H1 (cell line): Measurements from ENCODE around the gene SFXN1. TPM values are rescaled to one million over a fixed set of nuclear protein-coding genes. Genes with fewer than 3 reads are reported as not detected.
"Not testable (repeated sequence)": the region's sequence is repeated elsewhere in the genome, so short reads cannot be mapped to it uniquely, and the experiment has no call there.

ENCODE experiments used
- CTCF ChIA-PET: fragments of 300-600 bp; sonication (Branson Sonifier 250); formaldehyde crosslinking; loops from one replicate; lab custom pipeline; 2021; ENCODE audit not compliant: partially characterized antibody; lab: Charles Lee
- POLR2A ChIA-PET: fragments of 300-600 bp; sonication (Branson Sonifier 250); formaldehyde crosslinking; loops from one replicate; lab custom pipeline; 2021; ENCODE audit warnings: inconsistent platforms; ENCODE audit not compliant: partially characterized antibody; lab: Charles Lee
- DNase-seq, 2 experiments: peaks; one replicate each; pipeline versions ENCODE4 v3.0.0 to v3.0.0-alpha.2; 2010 to 2022; ENCODE audit warnings: low spot score in 2 of 2, low read depth in 1 of 2, mixed read lengths in 1 of 2
- FAIRE-seq: peaks from 2 replicates; lab custom pipeline; 2011; peaks lifted over from hg19 to GRCh38; lab: Jason Lieb, UNC
- H2AFZ ChIP-seq: 2 replicates; pipeline ENCODE4 v1.8.1; 2012; ENCODE audit warnings: low read length, inconsistent platforms
- H2AK5ac ChIP-seq: 2 replicates; pipeline ENCODE4 v1.6.1; 2013; ENCODE audit warnings: low read depth, low read length
- H2BK120ac ChIP-seq: replicated peaks from 2 replicates; pipeline ENCODE3; 2013; ENCODE audit warnings: low read depth, low read length, inconsistent platforms
- H2BK12ac ChIP-seq: 2 replicates; pipeline ENCODE4 v1.6.1; 2013; ENCODE audit warnings: low read depth, low read length
- H2BK15ac ChIP-seq: 2 replicates; pipeline ENCODE4 v1.6.1; 2013; ENCODE audit warnings: low read length
- H2BK20ac ChIP-seq: 2 replicates; pipeline ENCODE4 v1.6.1; 2013; ENCODE audit warnings: low read length
- H2BK5ac ChIP-seq: 2 replicates; pipeline ENCODE4 v1.6.1; 2013; ENCODE audit warnings: low read depth, low read length
- H3K14ac ChIP-seq: 2 replicates; pipeline ENCODE4 v1.6.1; 2013; ENCODE audit warnings: inconsistent platforms; ENCODE audit not compliant: insufficient read length
- H3K18ac ChIP-seq: 2 replicates; pipeline ENCODE4 v1.6.1; 2013; ENCODE audit warnings: low read length; ENCODE audit errors: extremely low read depth
- H3K23ac ChIP-seq: 2 replicates; pipeline ENCODE4 v1.6.1; 2013; ENCODE audit warnings: inconsistent platforms; ENCODE audit not compliant: insufficient read length
- H3K23me2 ChIP-seq: 2 replicates; pipeline ENCODE4 v1.6.1; 2013; ENCODE audit warnings: low read depth, low read length
- H3K27ac ChIP-seq: 2 replicates; pipeline ENCODE4 v1.6.1; 2011; ENCODE audit warnings: low read depth, low read length, inconsistent platforms
- H3K27me3 ChIP-seq, 4 experiments: replicated peaks in 1 of 4; 1 replicate in 1 of 4; 2 replicates in 3 of 4; pipeline versions ENCODE4 v1.6.1 to v1.8.1; 2011 to 2013; ENCODE audit warnings: low read length in 3 of 4, mild to moderate bottlenecking in 3 of 4, inconsistent platforms in 2 of 4, mixed read lengths in 2 of 4, moderate library complexity in 1 of 4; ENCODE audit not compliant: control insufficient read depth in 3 of 4, insufficient read depth in 3 of 4; ENCODE audit errors: extremely low read depth in 1 of 4
- H3K36me3 ChIP-seq, 4 experiments: 2 replicates each; pipeline versions ENCODE4 v1.6.1 to v1.8.1; 2011 to 2013; ENCODE audit warnings: mild to moderate bottlenecking in 4 of 4, low read length in 3 of 4, moderate library complexity in 2 of 4, control low read depth in 1 of 4, inconsistent platforms in 1 of 4; ENCODE audit not compliant: insufficient read depth in 4 of 4, control insufficient read depth in 2 of 4
- H3K4ac ChIP-seq: replicated peaks from 2 replicates; pipeline ENCODE3; 2013; ENCODE audit warnings: low read length, low read depth, mixed read lengths, inconsistent platforms; ENCODE audit not compliant: insufficient read length
- H3K4me1 ChIP-seq, 4 experiments: replicated peaks in 1 of 4; 1 replicate in 1 of 4; 2 replicates in 3 of 4; pipeline versions ENCODE4 v1.6.1 to v1.8.1; 2011 to 2013; ENCODE audit warnings: low read length in 3 of 4, inconsistent platforms in 2 of 4, mixed read lengths in 1 of 4; ENCODE audit not compliant: insufficient read depth in 4 of 4, control insufficient read depth in 3 of 4
- H3K4me2 ChIP-seq, 2 experiments: 2 replicates each; pipeline versions ENCODE4 v1.6.1 to v1.8.1; 2011 to 2013; ENCODE audit warnings: low read depth in 2 of 2, low read length in 2 of 2, control low read depth in 1 of 2, inconsistent platforms in 1 of 2, mild to moderate bottlenecking in 1 of 2; ENCODE audit not compliant: insufficient read depth in 1 of 2
- H3K4me3 ChIP-seq, 4 experiments: fragments of 200-600, 300-600 bp in 1 of 4; sonication (generic), shearing (Covaris generic), sonication (Bioruptor Twin) in 1 of 4; 2 replicates each; pipeline versions ENCODE4 v1.5.1 to v1.8.1; 2011 to 2016; ENCODE audit warnings: low read length in 4 of 4, low read depth in 3 of 4, control low read depth in 2 of 4, inconsistent platforms in 2 of 4, mild to moderate bottlenecking in 2 of 4, mixed read lengths in 1 of 4, moderate library complexity in 1 of 4; ENCODE audit not compliant: insufficient read depth in 2 of 4; ENCODE audit errors: extremely low read depth in 1 of 4
- H3K56ac ChIP-seq: replicated peaks from 2 replicates; pipeline ENCODE3; 2013; ENCODE audit warnings: low read depth, mild to moderate bottlenecking, mixed read lengths, low read length, inconsistent platforms; ENCODE audit not compliant: insufficient read length
- H3K79me1 ChIP-seq: 2 replicates; pipeline ENCODE4 v1.6.1; 2013; ENCODE audit warnings: low read depth, low read length, control low read depth
- H3K79me2 ChIP-seq, 2 experiments: 2 replicates each; pipeline versions ENCODE4 v1.6.1 to v1.8.1; 2012 to 2013; ENCODE audit warnings: low read length in 2 of 2, mild to moderate bottlenecking in 2 of 2, inconsistent platforms in 1 of 2; ENCODE audit not compliant: insufficient read depth in 2 of 2, control insufficient read depth in 1 of 2
- H3K9ac ChIP-seq, 4 experiments: replicated peaks in 1 of 4; 1 replicate in 1 of 4; 2 replicates in 3 of 4; pipeline versions ENCODE4 v1.6.1 to v1.8.1; 2011 to 2013; ENCODE audit warnings: low read depth in 3 of 4, low read length in 3 of 4, control low read depth in 2 of 4, mild to moderate bottlenecking in 2 of 4, moderate library complexity in 2 of 4, inconsistent platforms in 1 of 4; ENCODE audit errors: extremely low read depth in 1 of 4
- H3K9me3 ChIP-seq, 2 experiments: 2 replicates each; pipeline versions ENCODE4 v1.6.1 to v1.8.1; 2012 to 2013; ENCODE audit warnings: mild to moderate bottlenecking in 2 of 2, moderate library complexity in 2 of 2, control low read depth in 1 of 2, inconsistent platforms in 1 of 2, low read depth in 1 of 2, low read length in 1 of 2, mixed read lengths in 1 of 2; ENCODE audit not compliant: insufficient read depth in 2 of 2
- H4K20me1 ChIP-seq, 2 experiments: replicated peaks in 1 of 2; 2 replicates each; pipeline versions ENCODE3 to v1.8.1; 2011 to 2013; ENCODE audit warnings: inconsistent platforms in 2 of 2, low read length in 2 of 2, mild to moderate bottlenecking in 1 of 2; ENCODE audit not compliant: insufficient read depth in 2 of 2, control insufficient read depth in 1 of 2
- H4K5ac ChIP-seq: 2 replicates; pipeline ENCODE4 v1.6.1; 2013; ENCODE audit warnings: low read length, low read depth, mixed read lengths, inconsistent platforms; ENCODE audit not compliant: insufficient read length
- H4K8ac ChIP-seq: 2 replicates; pipeline ENCODE4 v1.8.0; 2013; ENCODE audit warnings: mild to moderate bottlenecking, moderate library complexity, low read length, inconsistent platforms; ENCODE audit not compliant: insufficient read depth; ENCODE audit errors: extremely low read depth
- H4K91ac ChIP-seq: replicated peaks from 2 replicates; pipeline ENCODE3; 2013; ENCODE audit warnings: low read length, mixed read lengths, inconsistent platforms; ENCODE audit not compliant: insufficient read length
- WGBS, 2 experiments: shearing (Covaris generic) in 1 of 2; methylation state at CpG; one replicate each; pipeline versions ENCODE4 v1.1.6 to v1.1.7; 2013 to 2015; ENCODE audit warnings: low lambda C conversion rate in 2 of 2, mixed read lengths in 2 of 2, inconsistent platforms in 1 of 2, low coverage in 1 of 2, missing lambda C conversion rate in 1 of 2; ENCODE audit not compliant: insufficient replicate concordance in 2 of 2, insufficient coverage in 1 of 2, insufficient read length in 1 of 2; ENCODE audit errors: extremely low coverage in 1 of 2, missing lambda C conversion rate in 1 of 2; 5-methylcytosine and 5-hydroxymethylcytosine counted together
- polyA plus RNA-seq, 7 experiments: library from polyadenylated mRNA; depleted of rRNA in 3 of 7; stranded (reverse) in 5 of 7; unstranded in 2 of 7; fragments of >200 nt in 5 of 7; fragments of 200-250 nt in 2 of 7; gene quantifications; 1 replicate in 5 of 7; 2 replicates in 1 of 7; 4 replicates in 1 of 7; pipeline versions ENCODE4 v1.2.1 to v1.2.3, GENCODE V29; 2011 to 2013; ENCODE audit warnings: missing spikeins in 2 of 7, mixed read lengths in 2 of 7
- total RNA-seq: library from RNA; stranded (reverse); fragmentation: NEBNext Ultra II Directional; extraction: Animal tissue kit (Norgen Biotek cat#: 25700); gene quantifications from 2 replicates; pipeline ENCODE4 v1.2.1, GENCODE V29; 2021

Gene SFXN1
- total and polyA plus RNA-seq, 2 of the 8 experiments (the other 6 are each of a cell fraction or from before 2014, with no cell fraction given) = 72.7 to 97.6 TPM

- CTCF ChIA-PET = interaction anchor here (1.3 to 3.3 kb wide), 2 partner anchors 203 to 495 kb away, joined by 5 to 22 read pairs; no protein-coding TSS in a partner anchor
- H3K56ac ChIP-seq, DNase-seq, FAIRE-seq, H2BK15ac ChIP-seq, H3K23ac ChIP-seq, H3K23me2 ChIP-seq, H3K14ac ChIP-seq, H2AFZ ChIP-seq, H3K4me3 ChIP-seq, H2BK12ac ChIP-seq, H2BK20ac ChIP-seq, H3K4ac ChIP-seq, H3K27ac ChIP-seq, H2AK5ac ChIP-seq, H4K20me1 ChIP-seq, H3K9ac ChIP-seq, H4K91ac ChIP-seq, H4K8ac ChIP-seq, POLR2A ChIA-PET, H2BK5ac ChIP-seq, H4K5ac ChIP-seq, H3K79me1 ChIP-seq, H2BK120ac ChIP-seq, H3K9me3 ChIP-seq, H3K18ac ChIP-seq, H3K79me2 ChIP-seq, H3K36me3 ChIP-seq, H3K4me2 ChIP-seq: not testable (repeated sequence)
- H3K27me3 ChIP-seq = peaks cover 11 to 42% (median 38%) of the 10 kb centered on the region in 4 experiments
- H3K4me1 ChIP-seq = peaks cover 2 to 12% (median 7%) of the 10 kb centered on the region in 4 experiments; a peak in 6 of 7 replicates
- 92% methylated on average over 9 of the region's 14 CpGs; no CpG with 5 or more reads in 1 of the 2 experiments for WGBS, 2 experiments
Observed at GRCh38 chr5:175446378-175446777, 32.0 kb upstream of the SFXN1 start.
